H1 (cell line): ENCODE measurements around the gene BARX1. TPM values are rescaled to one million over a fixed set of nuclear protein-coding genes. Genes with fewer than 3 reads are reported as not detected.

Experiments used
- CTCF ChIA-PET: fragments of 300-600 bp; sonication (Branson Sonifier 250); formaldehyde crosslinking; loops from one replicate; lab custom pipeline; 2021; ENCODE audit not compliant: partially characterized antibody; lab: Charles Lee
- POLR2A ChIA-PET: fragments of 300-600 bp; sonication (Branson Sonifier 250); formaldehyde crosslinking; loops from one replicate; lab custom pipeline; 2021; ENCODE audit warnings: inconsistent platforms; ENCODE audit not compliant: partially characterized antibody; lab: Charles Lee
- DNase-seq, 2 experiments: peaks; one replicate each; pipeline versions ENCODE4 v3.0.0 to v3.0.0-alpha.2; 2010 to 2022; ENCODE audit warnings: low spot score in 2 of 2, low read depth in 1 of 2, mixed read lengths in 1 of 2
- FAIRE-seq: peaks from 2 replicates; lab custom pipeline; 2011; peaks lifted over from hg19 to GRCh38; lab: Jason Lieb, UNC
- H2AFZ ChIP-seq: 2 replicates; pipeline ENCODE4 v1.8.1; 2012; ENCODE audit warnings: low read length, inconsistent platforms
- H2AK5ac ChIP-seq: 2 replicates; pipeline ENCODE4 v1.6.1; 2013; ENCODE audit warnings: low read depth, low read length
- H2BK120ac ChIP-seq: replicated peaks from 2 replicates; pipeline ENCODE3; 2013; ENCODE audit warnings: low read depth, low read length, inconsistent platforms
- H2BK12ac ChIP-seq: 2 replicates; pipeline ENCODE4 v1.6.1; 2013; ENCODE audit warnings: low read depth, low read length
- H2BK15ac ChIP-seq: 2 replicates; pipeline ENCODE4 v1.6.1; 2013; ENCODE audit warnings: low read length
- H2BK20ac ChIP-seq: 2 replicates; pipeline ENCODE4 v1.6.1; 2013; ENCODE audit warnings: low read length
- H2BK5ac ChIP-seq: 2 replicates; pipeline ENCODE4 v1.6.1; 2013; ENCODE audit warnings: low read depth, low read length
- H3K14ac ChIP-seq: 2 replicates; pipeline ENCODE4 v1.6.1; 2013; ENCODE audit warnings: inconsistent platforms; ENCODE audit not compliant: insufficient read length
- H3K18ac ChIP-seq: 2 replicates; pipeline ENCODE4 v1.6.1; 2013; ENCODE audit warnings: low read length; ENCODE audit errors: extremely low read depth
- H3K23ac ChIP-seq: 2 replicates; pipeline ENCODE4 v1.6.1; 2013; ENCODE audit warnings: inconsistent platforms; ENCODE audit not compliant: insufficient read length
- H3K23me2 ChIP-seq: 2 replicates; pipeline ENCODE4 v1.6.1; 2013; ENCODE audit warnings: low read depth, low read length
- H3K27ac ChIP-seq: 2 replicates; pipeline ENCODE4 v1.6.1; 2011; ENCODE audit warnings: low read depth, low read length, inconsistent platforms
- H3K27me3 ChIP-seq, 4 experiments: replicated peaks in 1 of 4; 1 replicate in 1 of 4; 2 replicates in 3 of 4; pipeline versions ENCODE4 v1.6.1 to v1.8.1; 2011 to 2013; ENCODE audit warnings: low read length in 3 of 4, mild to moderate bottlenecking in 3 of 4, inconsistent platforms in 2 of 4, mixed read lengths in 2 of 4, moderate library complexity in 1 of 4; ENCODE audit not compliant: control insufficient read depth in 3 of 4, insufficient read depth in 3 of 4; ENCODE audit errors: extremely low read depth in 1 of 4
- H3K36me3 ChIP-seq, 4 experiments: 2 replicates each; pipeline versions ENCODE4 v1.6.1 to v1.8.1; 2011 to 2013; ENCODE audit warnings: mild to moderate bottlenecking in 4 of 4, low read length in 3 of 4, moderate library complexity in 2 of 4, control low read depth in 1 of 4, inconsistent platforms in 1 of 4; ENCODE audit not compliant: insufficient read depth in 4 of 4, control insufficient read depth in 2 of 4
- H3K4ac ChIP-seq: replicated peaks from 2 replicates; pipeline ENCODE3; 2013; ENCODE audit warnings: low read length, low read depth, mixed read lengths, inconsistent platforms; ENCODE audit not compliant: insufficient read length
- H3K4me1 ChIP-seq, 4 experiments: replicated peaks in 1 of 4; 1 replicate in 1 of 4; 2 replicates in 3 of 4; pipeline versions ENCODE4 v1.6.1 to v1.8.1; 2011 to 2013; ENCODE audit warnings: low read length in 3 of 4, inconsistent platforms in 2 of 4, mixed read lengths in 1 of 4; ENCODE audit not compliant: insufficient read depth in 4 of 4, control insufficient read depth in 3 of 4
- H3K4me2 ChIP-seq, 2 experiments: 2 replicates each; pipeline versions ENCODE4 v1.6.1 to v1.8.1; 2011 to 2013; ENCODE audit warnings: low read depth in 2 of 2, low read length in 2 of 2, control low read depth in 1 of 2, inconsistent platforms in 1 of 2, mild to moderate bottlenecking in 1 of 2; ENCODE audit not compliant: insufficient read depth in 1 of 2
- H3K4me3 ChIP-seq, 4 experiments: fragments of 200-600, 300-600 bp in 1 of 4; sonication (generic), shearing (Covaris generic), sonication (Bioruptor Twin) in 1 of 4; 2 replicates each; pipeline versions ENCODE4 v1.5.1 to v1.8.1; 2011 to 2016; ENCODE audit warnings: low read length in 4 of 4, low read depth in 3 of 4, control low read depth in 2 of 4, inconsistent platforms in 2 of 4, mild to moderate bottlenecking in 2 of 4, mixed read lengths in 1 of 4, moderate library complexity in 1 of 4; ENCODE audit not compliant: insufficient read depth in 2 of 4; ENCODE audit errors: extremely low read depth in 1 of 4
- H3K56ac ChIP-seq: replicated peaks from 2 replicates; pipeline ENCODE3; 2013; ENCODE audit warnings: low read depth, mild to moderate bottlenecking, mixed read lengths, low read length, inconsistent platforms; ENCODE audit not compliant: insufficient read length
- H3K79me1 ChIP-seq: 2 replicates; pipeline ENCODE4 v1.6.1; 2013; ENCODE audit warnings: low read depth, low read length, control low read depth
- H3K79me2 ChIP-seq, 2 experiments: 2 replicates each; pipeline versions ENCODE4 v1.6.1 to v1.8.1; 2012 to 2013; ENCODE audit warnings: low read length in 2 of 2, mild to moderate bottlenecking in 2 of 2, inconsistent platforms in 1 of 2; ENCODE audit not compliant: insufficient read depth in 2 of 2, control insufficient read depth in 1 of 2
- H3K9ac ChIP-seq, 4 experiments: replicated peaks in 1 of 4; 1 replicate in 1 of 4; 2 replicates in 3 of 4; pipeline versions ENCODE4 v1.6.1 to v1.8.1; 2011 to 2013; ENCODE audit warnings: low read depth in 3 of 4, low read length in 3 of 4, control low read depth in 2 of 4, mild to moderate bottlenecking in 2 of 4, moderate library complexity in 2 of 4, inconsistent platforms in 1 of 4; ENCODE audit errors: extremely low read depth in 1 of 4
- H3K9me3 ChIP-seq, 2 experiments: 2 replicates each; pipeline versions ENCODE4 v1.6.1 to v1.8.1; 2012 to 2013; ENCODE audit warnings: mild to moderate bottlenecking in 2 of 2, moderate library complexity in 2 of 2, control low read depth in 1 of 2, inconsistent platforms in 1 of 2, low read depth in 1 of 2, low read length in 1 of 2, mixed read lengths in 1 of 2; ENCODE audit not compliant: insufficient read depth in 2 of 2
- H4K20me1 ChIP-seq, 2 experiments: replicated peaks in 1 of 2; 2 replicates each; pipeline versions ENCODE3 to v1.8.1; 2011 to 2013; ENCODE audit warnings: inconsistent platforms in 2 of 2, low read length in 2 of 2, mild to moderate bottlenecking in 1 of 2; ENCODE audit not compliant: insufficient read depth in 2 of 2, control insufficient read depth in 1 of 2
- H4K5ac ChIP-seq: 2 replicates; pipeline ENCODE4 v1.6.1; 2013; ENCODE audit warnings: low read length, low read depth, mixed read lengths, inconsistent platforms; ENCODE audit not compliant: insufficient read length
- H4K8ac ChIP-seq: 2 replicates; pipeline ENCODE4 v1.8.0; 2013; ENCODE audit warnings: mild to moderate bottlenecking, moderate library complexity, low read length, inconsistent platforms; ENCODE audit not compliant: insufficient read depth; ENCODE audit errors: extremely low read depth
- H4K91ac ChIP-seq: replicated peaks from 2 replicates; pipeline ENCODE3; 2013; ENCODE audit warnings: low read length, mixed read lengths, inconsistent platforms; ENCODE audit not compliant: insufficient read length
- ASH2L ChIP-seq: fragments of 200-600, 300-600 bp; sonication (generic); IDR thresholded peaks from one replicate; pipeline ENCODE4 v1.7.1; 2017; ENCODE audit warnings: low read length
- BACH1 ChIP-seq: IDR thresholded peaks from 2 replicates; pipeline ENCODE4 v1.6.1; 2012; ENCODE audit warnings: low read length, improper control_type of control experiment
- CEBPB ChIP-seq: IDR thresholded peaks from 2 replicates; pipeline ENCODE4 v1.6.1; 2012; ENCODE audit warnings: low read depth, low read length
- CHD2 ChIP-seq: IDR thresholded peaks from 2 replicates; pipeline ENCODE4 v1.6.1; 2012; ENCODE audit warnings: low read length, improper control_type of control experiment
- EZH2 ChIP-seq: fragments of 200-600 bp; sonication (generic); IDR thresholded peaks from 2 replicates; pipeline ENCODE4 v1.7.1; 2012; ENCODE audit warnings: low read depth, mild to moderate bottlenecking, moderate library complexity, low read length, inconsistent platforms; ENCODE audit not compliant: severe bottlenecking
- KDM5A ChIP-seq: fragments of 200-600 bp; IDR thresholded peaks from 2 replicates; pipeline ENCODE4 v1.7.1; 2012; ENCODE audit warnings: mild to moderate bottlenecking, low read length, inconsistent platforms, mixed read lengths
- POLR2AphosphoS5 ChIP-seq: IDR thresholded peaks from 2 replicates; pipeline ENCODE4 v1.6.1; 2011; ENCODE audit warnings: low read depth, low read length
- POU5F1 ChIP-seq: IDR thresholded peaks from 2 replicates; pipeline ENCODE4 v1.6.1; 2011; ENCODE audit warnings: low read depth, mild to moderate bottlenecking, low read length, moderate library complexity
- RFX5 ChIP-seq: IDR thresholded peaks from 2 replicates; pipeline ENCODE4 v1.6.1; 2011; ENCODE audit warnings: low read depth, low read length, improper control_type of control experiment, borderline replicate concordance
- SIRT6 ChIP-seq: IDR thresholded peaks from one replicate; pipeline ENCODE4 v1.7.1; 2012; ENCODE audit warnings: low read length, inconsistent platforms
- SIX5 ChIP-seq: IDR thresholded peaks from 2 replicates; pipeline ENCODE4 v1.6.1; 2011; ENCODE audit warnings: mild to moderate bottlenecking, low read depth, low read length
- SP1 ChIP-seq: IDR thresholded peaks from 2 replicates; pipeline ENCODE4 v1.6.1; 2011; ENCODE audit warnings: low read depth, low read length
- SP2 ChIP-seq: IDR thresholded peaks from 2 replicates; pipeline ENCODE4 v1.6.1; 2012; ENCODE audit warnings: mild to moderate bottlenecking, low read length, inconsistent platforms
- WGBS, 2 experiments: shearing (Covaris generic) in 1 of 2; methylation state at CpG; one replicate each; pipeline versions ENCODE4 v1.1.6 to v1.1.7; 2013 to 2015; ENCODE audit warnings: low lambda C conversion rate in 2 of 2, mixed read lengths in 2 of 2, inconsistent platforms in 1 of 2, low coverage in 1 of 2, missing lambda C conversion rate in 1 of 2; ENCODE audit not compliant: insufficient replicate concordance in 2 of 2, insufficient coverage in 1 of 2, insufficient read length in 1 of 2; ENCODE audit errors: extremely low coverage in 1 of 2, missing lambda C conversion rate in 1 of 2; 5-methylcytosine and 5-hydroxymethylcytosine counted together
- polyA plus RNA-seq, 7 experiments: library from polyadenylated mRNA; depleted of rRNA in 3 of 7; stranded (reverse) in 5 of 7; unstranded in 2 of 7; fragments of >200 nt in 5 of 7; fragments of 200-250 nt in 2 of 7; gene quantifications; 1 replicate in 5 of 7; 2 replicates in 1 of 7; 4 replicates in 1 of 7; pipeline versions ENCODE4 v1.2.1 to v1.2.3, GENCODE V29; 2011 to 2013; ENCODE audit warnings: missing spikeins in 2 of 7, mixed read lengths in 2 of 7
- total RNA-seq: library from RNA; stranded (reverse); fragmentation: NEBNext Ultra II Directional; extraction: Animal tissue kit (Norgen Biotek cat#: 25700); gene quantifications from 2 replicates; pipeline ENCODE4 v1.2.1, GENCODE V29; 2021
- TF ChIP-seq, protein P1 (sequence below): IDR thresholded peaks from 2 replicates; pipeline ENCODE4 v1.6.1; 2012; ENCODE audit warnings: low read length, inconsistent platforms

BARX1 gene
- total and polyA plus RNA-seq, 2 of the 8 experiments (the other 6 are each of a cell fraction or from before 2014, with no cell fraction given) = 0.79 to 2.6 TPM

DNA sequence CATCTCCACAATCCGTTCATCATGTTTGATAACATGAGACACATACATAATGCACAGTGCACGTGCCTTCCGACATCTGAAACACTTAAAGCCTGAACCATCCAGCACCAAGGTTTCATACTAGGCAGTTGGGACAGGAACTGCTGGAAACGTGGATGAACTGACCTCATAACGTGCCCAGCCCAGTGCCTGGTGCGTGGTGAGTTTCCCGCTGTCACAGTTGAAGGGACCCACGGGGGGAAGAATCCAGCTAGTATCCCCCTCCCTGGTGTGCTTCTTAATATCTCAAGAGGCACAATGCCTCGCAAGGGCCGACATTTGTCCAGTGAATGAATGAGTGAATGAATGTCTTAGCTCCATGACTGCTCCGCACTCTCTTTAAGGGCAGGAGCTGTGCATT lies 23.2 kb downstream of the BARX1 start:
- no peaks in the 10 kb centered on the region for H3K79me1 ChIP-seq
- no peak overlapping the region for H3K18ac ChIP-seq
- no peaks in the 10 kb centered on the region for H3K4me1 ChIP-seq
- H3K4me3 ChIP-seq = no peak overlapping the region
- H3K4me2 ChIP-seq = no peak overlapping the region
- H3K23me2 ChIP-seq = no peaks in the 10 kb centered on the region; the same call in 1 of the 2 replicates
- no peak overlapping the region for H3K27ac ChIP-seq
- DNase-seq = no peak
- no peaks in the 10 kb centered on the region for H3K79me2 ChIP-seq
- no peaks in the 10 kb centered on the region for H3K9me3 ChIP-seq
- POLR2A ChIA-PET = no interaction called here
- no peak overlapping the region for H2BK120ac ChIP-seq
- no peak overlapping the region for H3K14ac ChIP-seq
- H2BK15ac ChIP-seq = no peak overlapping the region
- H2BK20ac ChIP-seq = no peak overlapping the region
- H4K5ac ChIP-seq = no peak overlapping the region
- H3K9ac ChIP-seq = no peak overlapping the region
- CTCF ChIA-PET = interaction anchor here (0.6 to 1.8 kb wide), 4 partner anchors 31 to 281 kb away, joined by 3 to 6 read pairs (median 6); no protein-coding TSS in a partner anchor
- H2AFZ ChIP-seq = no peak overlapping the region
- no peak overlapping the region for H4K91ac ChIP-seq
- 82% methylated on average over 11 of the region's 11 CpGs; no CpG with 5 or more reads in 1 of the 2 experiments for WGBS, 2 experiments
- H2BK12ac ChIP-seq = no peak overlapping the region
- H2AK5ac ChIP-seq = 0 out of 2 replicates have a peak overlapping the region, but pooled peaks have one; percentile 32
- H2BK5ac ChIP-seq = no peak overlapping the region
- H3K56ac ChIP-seq = no peak overlapping the region
- no peak overlapping the region for H3K4ac ChIP-seq
- no peak for FAIRE-seq
- no peak overlapping the region for H4K8ac ChIP-seq
- no peaks in the 10 kb centered on the region for H4K20me1 ChIP-seq
- H3K36me3 ChIP-seq = no peaks in the 10 kb centered on the region
- no peak overlapping the region for H3K23ac ChIP-seq
- H3K27me3 ChIP-seq = peaks cover 0 to 4% (median 0%) of the 10 kb centered on the region in 4 experiments; a peak in 1 of 7 replicates
- no peak for TF ChIP-seq EZH2
- no peak for TF ChIP-seq KDM5A
- TF ChIP-seq POLR2AphosphoS5 = no peak
- TF ChIP-seq, protein P1, sequence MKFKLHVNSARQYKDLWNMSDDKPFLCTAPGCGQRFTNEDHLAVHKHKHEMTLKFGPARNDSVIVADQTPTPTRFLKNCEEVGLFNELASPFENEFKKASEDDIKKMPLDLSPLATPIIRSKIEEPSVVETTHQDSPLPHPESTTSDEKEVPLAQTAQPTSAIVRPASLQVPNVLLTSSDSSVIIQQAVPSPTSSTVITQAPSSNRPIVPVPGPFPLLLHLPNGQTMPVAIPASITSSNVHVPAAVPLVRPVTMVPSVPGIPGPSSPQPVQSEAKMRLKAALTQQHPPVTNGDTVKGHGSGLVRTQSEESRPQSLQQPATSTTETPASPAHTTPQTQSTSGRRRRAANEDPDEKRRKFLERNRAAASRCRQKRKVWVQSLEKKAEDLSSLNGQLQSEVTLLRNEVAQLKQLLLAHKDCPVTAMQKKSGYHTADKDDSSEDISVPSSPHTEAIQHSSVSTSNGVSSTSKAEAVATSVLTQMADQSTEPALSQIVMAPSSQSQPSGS = no peak
- no peak for TF ChIP-seq CEBPB
- TF ChIP-seq CHD2 = no peak
- TF ChIP-seq ASH2L = no peak
- TF ChIP-seq SP1 = no peak
- no peak for TF ChIP-seq SP2
- TF ChIP-seq SIRT6 = no peak
- no peak for TF ChIP-seq SIX5
- no peak for TF ChIP-seq BACH1
- TF ChIP-seq RFX5 = no peak
- TF ChIP-seq POU5F1 = no peak
